DND-41 (cell line): ENCODE results near the gene HAUS1.

Experiments
- CTCF ChIP-seq: IDR thresholded peaks from 2 replicates; pipeline ENCODE4 v1.5.1; 2012; ENCODE audit warnings: borderline replicate concordance, low read length, moderate library complexity, mild to moderate bottlenecking; ENCODE audit not compliant: poor library complexity, severe bottlenecking; ENCODE audit errors: extremely low read depth
- EZH2 ChIP-seq: IDR thresholded peaks from 3 replicates; pipeline ENCODE4 v1.6.1; 2012; ENCODE audit warnings: borderline replicate concordance, low read depth, mild to moderate bottlenecking, moderate library complexity, low read length, inconsistent platforms; ENCODE audit not compliant: severe bottlenecking

GRCh38 chr18:46163941-46164499 lies 59.8 kb downstream of the HAUS1 start:
- TF ChIP-seq CTCF, result no peak
- no peak for TF ChIP-seq EZH2
